Peyer's patch (tissue), 4 donors: ENCODE results near the gene GUCY1A2.

Experiments
- POLR2A ChIP-seq, 2 donors: fragments of 450-650 bp; IDR thresholded peaks; one replicate each; pipeline ENCODE4 v1.5.1; 2017; ENCODE audit warnings: antibody characterized with exemption in 2 of 2, mild to moderate bottlenecking in 2 of 2, moderate library complexity in 2 of 2
- TF ChIP-seq, protein P1 (sequence below), 6 experiments: fragments of 450-650 bp in 4 of 6; fragments of 200-600 bp in 2 of 6; sonication (generic) in 1 of 6; IDR thresholded peaks; one replicate each; pipeline ENCODE4 v1.5.1; 2017 to 2019; ENCODE audit warnings: antibody characterized with exemption in 6 of 6, mild to moderate bottlenecking in 3 of 6, moderate library complexity in 1 of 6

- TF ChIP-seq, protein P1, sequence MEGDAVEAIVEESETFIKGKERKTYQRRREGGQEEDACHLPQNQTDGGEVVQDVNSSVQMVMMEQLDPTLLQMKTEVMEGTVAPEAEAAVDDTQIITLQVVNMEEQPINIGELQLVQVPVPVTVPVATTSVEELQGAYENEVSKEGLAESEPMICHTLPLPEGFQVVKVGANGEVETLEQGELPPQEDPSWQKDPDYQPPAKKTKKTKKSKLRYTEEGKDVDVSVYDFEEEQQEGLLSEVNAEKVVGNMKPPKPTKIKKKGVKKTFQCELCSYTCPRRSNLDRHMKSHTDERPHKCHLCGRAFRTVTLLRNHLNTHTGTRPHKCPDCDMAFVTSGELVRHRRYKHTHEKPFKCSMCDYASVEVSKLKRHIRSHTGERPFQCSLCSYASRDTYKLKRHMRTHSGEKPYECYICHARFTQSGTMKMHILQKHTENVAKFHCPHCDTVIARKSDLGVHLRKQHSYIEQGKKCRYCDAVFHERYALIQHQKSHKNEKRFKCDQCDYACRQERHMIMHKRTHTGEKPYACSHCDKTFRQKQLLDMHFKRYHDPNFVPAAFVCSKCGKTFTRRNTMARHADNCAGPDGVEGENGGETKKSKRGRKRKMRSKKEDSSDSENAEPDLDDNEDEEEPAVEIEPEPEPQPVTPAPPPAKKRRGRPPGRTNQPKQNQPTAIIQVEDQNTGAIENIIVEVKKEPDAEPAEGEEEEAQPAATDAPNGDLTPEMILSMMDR (IDR thresholded peaks at IDR 0.05), result no peak
- TF ChIP-seq POLR2A (IDR thresholded peaks at IDR 0.05), result no peak
Measured at GRCh38 chr11:106789406-106789805, 228.9 kb downstream of the GUCY1A2 start.
